Ecto neural progenitor cell (in vitro differentiated cells): ENCODE measurements around the gene POFUT1.
"Not testable (repeated sequence)": the region's sequence is repeated elsewhere in the genome, so short reads cannot be mapped to it uniquely, and the experiment has no call there.

Experiments used
- DNase-seq: peaks from one replicate; pipeline ENCODE4 v3.0.0-alpha.2; 2018; ENCODE audit warnings: low spot score

The POFUT1 gene

DNA sequence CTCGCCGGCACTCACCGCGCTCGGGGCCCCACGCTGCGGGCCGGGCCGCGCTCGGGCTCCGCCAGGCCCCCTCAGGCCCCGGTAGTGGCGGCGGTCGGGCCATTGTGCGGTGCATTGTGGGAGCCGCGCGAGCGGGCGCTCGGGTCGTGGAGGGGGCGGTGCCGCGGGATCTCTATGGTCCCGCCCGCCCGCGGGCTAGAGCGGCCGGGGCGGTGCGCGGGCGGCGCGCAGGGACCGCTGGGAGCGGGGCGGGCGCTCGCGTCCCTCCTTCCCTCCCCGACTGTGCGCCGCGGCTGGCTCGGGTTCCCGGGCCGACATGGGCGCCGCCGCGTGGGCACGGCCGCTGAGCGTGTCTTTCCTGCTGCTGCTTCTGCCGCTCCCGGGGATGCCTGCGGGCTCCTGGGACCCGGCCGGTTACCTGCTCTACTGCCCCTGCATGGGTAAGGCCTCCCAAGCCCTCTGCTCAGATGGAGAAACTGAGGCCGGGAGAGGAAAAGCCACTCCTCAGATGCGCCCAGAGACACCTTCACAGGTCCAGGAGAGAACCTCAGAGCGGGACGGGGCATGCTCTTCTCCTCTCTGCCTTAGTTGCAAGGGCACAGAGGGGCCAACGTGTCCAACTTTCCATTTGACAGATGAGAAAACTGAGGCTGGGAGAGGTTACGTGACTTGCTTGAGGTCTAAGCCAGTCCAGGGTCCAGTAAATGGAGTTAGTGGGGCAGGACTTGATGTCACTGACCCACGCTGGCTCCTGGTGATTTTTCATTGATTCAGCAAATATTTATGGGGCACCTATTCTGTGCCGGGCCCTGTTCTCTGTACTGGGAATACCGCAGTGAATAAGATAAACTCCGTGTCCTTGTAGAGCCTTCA, at the start of gene POFUT1, which contains the start of gene PLAGL2:
POFUT1 (plus strand) TSS at position 255 of the 873 bp plus-strand sequence; CDS start at position 317, 62 bp downstream.
PLAGL2 (minus strand) TSS at position 118 of the 873 bp plus-strand sequence. CDS start 5,565 bp downstream, outside the sequence.
- peak; percentile 93 for DNase-seq

DNA sequence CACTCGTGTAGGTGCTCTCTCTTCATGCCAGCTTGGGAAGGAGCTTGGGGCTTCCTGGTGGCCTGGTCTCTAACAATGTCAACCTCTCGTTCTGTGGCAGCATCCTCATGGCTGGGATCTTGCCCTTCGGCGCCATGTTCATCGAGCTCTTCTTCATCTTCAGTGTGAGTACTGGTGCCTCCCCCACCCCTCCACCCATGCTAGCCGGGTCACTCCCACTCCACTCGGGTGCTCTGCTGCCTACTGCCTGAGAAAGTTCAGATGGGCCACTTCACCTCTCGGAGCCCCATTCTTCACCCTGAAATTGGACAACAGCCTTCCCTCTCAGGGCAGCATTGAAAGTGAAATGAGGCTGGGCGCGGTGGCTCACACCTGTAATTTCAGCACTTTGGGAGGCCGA, 49.3 kb upstream of the POFUT1 start:
- no peak for DNase-seq

GRCh38 chr20:32158943-32159660, 48.6 kb upstream of the POFUT1 start:
- DNase-seq, result no peak

GRCh38 chr20:32159766-32160221, 47.9 kb upstream of the POFUT1 start:
- DNase-seq, result no peak

DNA sequence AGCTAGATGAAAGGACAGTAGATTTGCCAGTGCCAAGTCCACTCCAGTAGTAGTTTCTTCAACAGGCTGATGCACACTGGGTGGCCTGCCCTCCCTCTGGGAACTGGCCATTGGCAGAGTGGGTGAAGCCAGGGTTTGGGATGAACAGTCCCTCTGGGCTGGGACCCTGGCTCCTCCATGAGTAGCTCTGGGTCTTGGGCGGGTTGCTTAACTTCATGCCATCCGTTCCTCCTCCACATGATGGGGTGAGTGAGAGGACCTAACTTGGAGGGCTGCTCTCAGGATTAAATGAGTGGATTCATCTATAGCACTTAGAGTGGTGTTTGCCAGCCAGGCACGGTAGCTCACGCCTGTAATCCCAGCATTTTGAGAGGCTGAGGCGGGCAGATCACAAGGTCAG, 47.3 kb upstream of the POFUT1 start:
- no peak for DNase-seq

DNA sequence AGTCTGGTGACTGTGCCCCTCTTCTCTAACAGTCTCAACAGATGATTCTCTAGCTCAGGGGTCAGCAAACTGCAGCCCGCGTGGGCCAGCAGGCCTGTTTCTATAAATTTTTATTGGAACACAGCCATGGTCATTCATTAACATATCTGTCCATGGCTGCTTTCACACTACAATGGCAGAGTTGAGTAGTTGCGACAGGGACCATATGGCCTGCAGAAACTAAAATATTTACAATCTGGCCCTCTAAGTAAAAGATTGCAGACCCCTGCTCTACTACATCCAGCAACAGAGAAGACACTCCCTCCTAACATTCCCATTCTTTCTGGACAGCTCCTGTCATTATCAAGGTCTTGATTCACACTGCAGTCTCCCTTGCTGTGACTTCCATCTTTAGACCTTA, 45.3 kb upstream of the POFUT1 start:
- no peak for DNase-seq

DNA sequence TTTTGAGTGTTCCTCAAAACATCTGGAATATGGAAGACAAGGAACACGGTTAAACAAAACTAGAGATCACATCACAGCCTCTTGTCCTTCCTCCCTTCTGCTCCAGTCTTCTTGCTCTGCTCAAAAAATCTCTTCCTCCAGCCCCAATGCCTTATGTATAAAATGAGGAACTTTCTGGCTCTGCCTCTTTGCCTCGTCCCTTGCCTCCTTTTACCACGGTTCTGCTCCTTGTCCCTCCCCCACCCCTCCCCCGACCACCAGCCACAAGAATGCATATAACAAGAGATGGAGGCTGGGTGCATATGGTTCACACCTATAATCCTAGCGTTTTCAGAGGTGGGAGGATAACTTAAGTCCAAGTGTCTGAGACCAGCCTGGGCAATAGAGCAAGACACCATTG, 43.7 kb upstream of the POFUT1 start:
- DNase-seq, result no peak

DNA sequence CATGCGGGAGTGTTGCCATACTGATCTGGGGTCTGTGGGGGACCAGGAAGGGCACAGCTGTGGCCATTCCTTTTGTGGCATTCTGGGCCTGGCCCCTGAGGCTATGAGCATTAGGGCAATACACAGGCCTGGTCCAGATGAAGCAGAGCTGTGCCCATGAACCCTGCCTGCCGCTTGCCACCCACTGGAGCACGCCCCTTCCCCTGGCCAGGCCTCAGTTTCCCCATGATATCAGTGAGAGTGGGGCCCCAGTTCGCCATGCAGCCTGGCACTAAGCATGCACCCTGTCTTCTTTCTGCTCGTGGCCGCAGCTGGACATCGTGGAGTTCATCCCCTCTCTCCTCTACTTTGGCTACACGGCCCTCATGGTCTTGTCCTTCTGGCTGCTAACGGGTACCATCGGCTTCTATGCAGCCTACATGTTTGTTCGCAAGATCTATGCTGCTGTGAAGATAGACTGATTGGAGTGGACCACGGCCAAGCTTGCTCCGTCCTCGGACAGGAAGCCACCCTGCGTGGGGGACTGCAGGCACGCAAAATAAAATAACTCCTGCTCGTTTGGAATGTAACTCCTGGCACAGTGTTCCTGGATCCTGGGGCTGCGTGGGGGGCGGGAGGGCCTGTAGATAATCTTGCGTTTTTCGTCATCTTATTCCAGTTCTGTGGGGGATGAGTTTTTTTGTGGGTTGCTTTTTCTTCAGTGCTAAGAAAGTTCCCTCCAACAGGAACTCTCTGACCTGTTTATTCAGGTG, 42.5 kb upstream of the POFUT1 start:
- DNase-seq, result no peak

DNA sequence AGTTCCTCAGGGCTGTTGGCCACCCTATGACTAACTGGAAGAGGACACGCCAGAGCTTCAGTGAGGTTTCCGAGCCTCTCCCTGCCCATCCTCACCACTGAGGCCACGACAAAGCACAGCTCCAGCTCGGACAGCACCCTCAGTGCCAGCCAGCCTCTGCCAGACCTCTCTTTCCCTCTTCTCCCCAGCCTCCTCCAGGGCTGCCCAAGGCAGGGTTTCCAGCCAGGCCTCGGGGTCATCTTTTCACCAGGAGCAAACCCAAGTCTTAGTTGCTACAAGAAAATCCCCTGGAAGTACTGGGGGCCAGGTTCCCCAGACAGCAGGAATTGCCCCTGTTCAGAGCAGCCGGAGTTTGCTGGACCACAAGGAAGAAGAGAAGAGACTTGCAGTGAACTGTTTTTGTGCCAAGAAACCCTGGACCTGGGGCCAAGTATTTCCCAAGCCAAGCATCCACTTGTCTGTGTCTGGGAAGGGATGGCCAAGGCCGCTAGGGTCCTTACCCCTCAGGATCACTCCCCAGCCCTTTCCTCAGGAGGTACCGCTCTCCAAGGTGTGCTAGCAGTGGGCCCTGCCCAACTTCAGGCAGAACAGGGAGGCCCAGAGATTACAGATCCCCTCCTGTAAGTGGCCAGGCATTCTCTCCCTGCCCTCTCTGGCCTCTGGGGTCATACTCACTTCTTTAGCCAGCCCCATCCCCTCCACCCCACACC, 41.7 kb upstream of the POFUT1 start:
- no peak for DNase-seq

GRCh38 chr20:32167552-32167951, 40.1 kb upstream of the POFUT1 start:
- DNase-seq, result no peak

DNA sequence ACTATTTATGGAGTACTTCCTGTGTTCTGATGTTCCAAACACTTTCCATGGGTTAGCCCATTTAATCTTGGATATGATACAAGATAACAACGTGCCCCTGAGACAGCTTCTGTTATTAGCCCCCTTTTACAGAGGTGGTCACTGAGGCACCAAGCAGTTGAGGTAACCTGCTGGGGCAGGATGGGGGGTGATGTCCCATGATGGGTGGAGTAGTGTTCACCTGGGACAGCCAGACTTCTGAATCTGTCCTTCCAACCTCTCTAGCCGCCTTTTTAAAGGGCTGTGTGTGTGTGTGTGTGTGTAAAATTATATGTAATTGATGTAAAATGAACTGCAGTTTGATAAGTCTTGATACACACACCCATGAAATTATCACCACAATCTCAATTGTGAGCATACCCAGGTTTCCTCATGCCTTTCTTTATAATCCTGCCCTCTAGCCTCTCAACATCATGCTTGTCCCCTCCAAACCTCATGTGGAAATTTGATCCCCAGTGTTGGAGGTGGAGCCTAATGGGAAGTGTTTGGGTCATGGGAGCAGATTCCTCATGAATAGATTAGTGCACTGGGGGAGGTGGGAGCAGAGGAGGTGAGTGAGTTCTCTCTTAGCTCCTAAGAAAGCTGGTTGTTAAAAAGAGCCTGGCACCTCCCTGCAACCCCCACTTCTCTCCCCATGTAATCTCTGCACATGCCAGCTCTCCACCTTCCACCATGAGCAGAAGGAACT, 39.3 kb upstream of the POFUT1 start:
- peak; percentile 57 for DNase-seq

DNA sequence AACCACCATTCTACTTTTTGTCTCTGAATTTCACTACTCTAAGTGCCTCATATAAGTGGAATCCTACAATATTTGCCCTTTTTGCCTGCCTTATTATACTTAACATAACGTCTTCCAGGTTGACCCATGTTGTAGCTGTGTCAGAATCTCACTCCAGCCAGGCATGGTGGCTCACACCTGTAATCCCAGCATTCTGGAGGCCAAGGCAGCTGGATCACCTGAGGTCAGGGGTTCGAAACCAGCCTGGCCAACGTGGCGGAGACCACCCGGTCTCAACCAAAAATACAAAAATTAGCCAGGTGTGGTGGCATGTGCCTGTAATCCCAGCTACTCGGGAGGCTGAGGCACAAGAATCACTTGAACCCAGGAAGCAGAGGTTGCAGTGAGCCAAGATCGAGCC, 30.0 kb upstream of the POFUT1 start:
- DNase-seq, result not testable (repeated sequence)

DNA sequence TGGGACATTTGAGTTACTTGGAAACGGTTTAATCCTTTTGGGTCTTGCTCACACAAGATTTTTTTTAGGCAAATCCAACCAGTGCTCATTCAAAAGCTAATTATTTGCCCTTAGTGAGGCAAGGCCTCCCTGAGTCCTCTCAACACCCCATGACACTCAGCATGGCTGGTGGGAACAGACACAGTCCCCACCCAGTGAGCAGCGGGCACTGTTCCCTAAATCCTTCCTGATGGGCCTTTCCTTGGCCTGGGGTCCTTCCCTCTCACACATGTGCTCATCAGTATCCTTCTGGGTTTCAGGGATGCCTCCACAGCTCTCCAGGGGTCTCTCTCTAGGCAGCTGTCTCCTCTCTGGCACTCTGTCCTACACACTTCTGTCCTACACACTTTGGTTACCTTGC, 28.2 kb upstream of the POFUT1 start:
- DNase-seq, result no peak

DNA sequence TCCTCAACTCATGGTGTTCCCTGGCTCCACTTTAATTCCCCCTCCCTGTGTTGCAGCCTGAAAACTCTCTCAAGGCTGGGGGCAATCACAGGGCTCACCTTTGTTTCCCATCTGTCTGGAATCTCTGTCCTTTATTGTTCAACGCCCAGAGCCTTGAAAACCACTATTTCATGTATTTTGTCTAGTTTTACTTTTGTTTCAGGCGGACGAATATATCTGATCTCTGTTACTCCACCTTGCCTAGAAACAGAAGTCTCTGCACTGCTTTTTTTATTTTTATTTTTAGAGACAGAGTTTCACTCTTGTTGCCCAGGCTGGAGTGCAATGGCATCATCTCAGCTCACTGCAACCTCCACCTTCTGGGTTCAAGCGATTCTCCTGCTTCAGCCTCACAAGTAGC, 27.7 kb upstream of the POFUT1 start:
- no peak for DNase-seq

- DNase-seq, result no peak
Observed at GRCh38 chr20:32181606-32182005, 26.1 kb upstream of the POFUT1 start.

- no peak for DNase-seq
Observed at GRCh38 chr20:32183947-32184635, 23.6 kb upstream of the POFUT1 start.

DNA sequence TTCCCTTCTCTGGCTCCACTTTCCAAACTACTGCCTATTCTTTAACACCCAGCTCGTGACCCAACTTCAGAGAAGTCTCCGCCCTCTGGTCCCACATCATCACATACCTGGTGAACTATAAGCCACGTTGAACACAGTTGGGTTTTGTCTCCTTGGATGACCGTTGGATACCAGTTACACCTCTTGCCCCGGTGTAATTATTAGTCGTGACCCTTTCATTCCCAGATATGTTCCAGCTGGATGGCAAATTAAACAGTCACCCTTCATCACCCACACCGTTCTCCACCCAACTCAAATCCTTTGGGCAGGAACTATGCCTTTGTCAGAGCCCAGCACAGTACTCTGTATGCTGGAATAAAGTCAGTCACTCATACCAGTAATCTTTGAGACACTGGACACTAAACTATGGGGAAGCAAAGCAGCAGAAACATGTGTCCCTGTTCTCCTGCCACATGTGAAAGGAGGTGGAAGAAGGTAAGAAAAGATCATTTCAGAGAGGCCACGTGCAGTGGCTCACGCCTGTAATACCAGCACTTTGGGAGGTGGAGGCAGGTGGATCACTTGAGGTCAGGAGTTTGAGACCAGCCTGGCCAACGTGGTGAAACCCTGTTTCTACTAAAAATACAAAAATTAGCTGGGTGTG, 22.6 kb upstream of the POFUT1 start:
- no peak for DNase-seq

- DNase-seq, result no peak
Observed at GRCh38 chr20:32186506-32186905, 21.2 kb upstream of the POFUT1 start.

GRCh38 chr20:32188376-32189122, 19.1 kb upstream of the POFUT1 start:
- DNase-seq, result no peak
